WTC11 (cell line): Measurements from ENCODE around the gene ZFP92.

Experiments
- ARID4B ChIP-seq: sonication (generic); formaldehyde crosslinking; IDR thresholded peaks from 2 replicates; pipeline ENCODE4 v1.8.0; 2023; ENCODE audit warnings: missing genetic modification reagents, mild to moderate bottlenecking, borderline replicate concordance
- CTCF ChIP-seq: fragments of 200-600 bp; IDR thresholded peaks from 2 replicates; pipeline ENCODE4 v1.8.0; 2022; ENCODE audit warnings: antibody characterized with exemption
- ETV6 ChIP-seq: sonication (generic); formaldehyde crosslinking; IDR thresholded peaks from 2 replicates; pipeline ENCODE4 v1.8.1; 2022; ENCODE audit warnings: mild to moderate bottlenecking, missing genetic modification reagents
- FOXP1 ChIP-seq: sonication (generic); formaldehyde crosslinking; IDR thresholded peaks from 2 replicates; pipeline ENCODE4 v1.8.0; 2022; ENCODE audit warnings: missing genetic modification reagents, mild to moderate bottlenecking, moderate library complexity, borderline replicate concordance
- JUN ChIP-seq: sonication (generic); formaldehyde crosslinking; IDR thresholded peaks from 2 replicates; pipeline ENCODE4 v1.8.0; 2023; ENCODE audit warnings: mild to moderate bottlenecking, missing genetic modification reagents
- NFYB ChIP-seq: sonication (generic); formaldehyde crosslinking; conservative IDR thresholded peaks from 2 replicates; pipeline ENCODE4 v1.8.0; 2022; ENCODE audit warnings: low read depth, missing genetic modification reagents
- RELA ChIP-seq: sonication (generic); formaldehyde crosslinking; IDR thresholded peaks from 2 replicates; pipeline ENCODE4 v1.8.1; 2022; ENCODE audit warnings: missing genetic modification reagents, mild to moderate bottlenecking, borderline replicate concordance
- SMAD4 ChIP-seq: sonication (generic); formaldehyde crosslinking; IDR thresholded peaks from 2 replicates; pipeline ENCODE4 v1.8.0; 2022; ENCODE audit warnings: mild to moderate bottlenecking, missing genetic modification reagents
- USF2 ChIP-seq: sonication (generic); formaldehyde crosslinking; IDR thresholded peaks from 2 replicates; pipeline ENCODE4 v1.8.1; 2023; ENCODE audit warnings: mild to moderate bottlenecking, missing genetic modification reagents, moderate library complexity
- ZNF121 ChIP-seq: sonication (generic); formaldehyde crosslinking; IDR thresholded peaks from 2 replicates; pipeline ENCODE4 v1.8.0; 2023; ENCODE audit warnings: missing genetic modification reagents
- ZNF512 ChIP-seq: sonication (generic); formaldehyde crosslinking; IDR thresholded peaks from 2 replicates; pipeline ENCODE4 v1.8.1; 2022; ENCODE audit warnings: missing genetic modification reagents, borderline replicate concordance
- TF ChIP-seq, protein P1 (sequence below): sonication (generic); formaldehyde crosslinking; IDR thresholded peaks from 2 replicates; pipeline ENCODE4 v1.8.0; 2023; ENCODE audit warnings: missing genetic modification reagents
- TF ChIP-seq, protein P2 (sequence below): sonication (generic); formaldehyde crosslinking; IDR thresholded peaks from 2 replicates; pipeline ENCODE4 v1.8.0; 2022; ENCODE audit warnings: mild to moderate bottlenecking, missing genetic modification reagents

GRCh38 chrX:153433781-153434285 lies 22.6 kb downstream of the ZFP92 start:
- TF ChIP-seq CTCF (no peak), ETV6 (CRISPR knock-in tag) (no peak), ARID4B (CRISPR knock-in tag) (no peak), SMAD4 (CRISPR knock-in tag) (no peak), FOXP1 (CRISPR knock-in tag) (no peak), ZNF121 (CRISPR knock-in tag) (no peak), USF2 (no peak), NFYB (CRISPR knock-in tag) (no peak), JUN (CRISPR knock-in tag) (no peak), ZNF512 (CRISPR knock-in tag) (no peak), RELA (CRISPR knock-in tag) (no peak)
- TF ChIP-seq, protein P1, sequence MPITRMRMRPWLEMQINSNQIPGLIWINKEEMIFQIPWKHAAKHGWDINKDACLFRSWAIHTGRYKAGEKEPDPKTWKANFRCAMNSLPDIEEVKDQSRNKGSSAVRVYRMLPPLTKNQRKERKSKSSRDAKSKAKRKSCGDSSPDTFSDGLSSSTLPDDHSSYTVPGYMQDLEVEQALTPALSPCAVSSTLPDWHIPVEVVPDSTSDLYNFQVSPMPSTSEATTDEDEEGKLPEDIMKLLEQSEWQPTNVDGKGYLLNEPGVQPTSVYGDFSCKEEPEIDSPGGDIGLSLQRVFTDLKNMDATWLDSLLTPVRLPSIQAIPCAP (CRISPR knock-in tag) = no peak
- TF ChIP-seq, protein P2, sequence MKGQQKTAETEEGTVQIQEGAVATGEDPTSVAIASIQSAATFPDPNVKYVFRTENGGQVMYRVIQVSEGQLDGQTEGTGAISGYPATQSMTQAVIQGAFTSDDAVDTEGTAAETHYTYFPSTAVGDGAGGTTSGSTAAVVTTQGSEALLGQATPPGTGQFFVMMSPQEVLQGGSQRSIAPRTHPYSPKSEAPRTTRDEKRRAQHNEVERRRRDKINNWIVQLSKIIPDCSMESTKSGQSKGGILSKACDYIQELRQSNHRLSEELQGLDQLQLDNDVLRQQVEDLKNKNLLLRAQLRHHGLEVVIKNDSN (CRISPR knock-in tag) = no peak
